HUDEP-2 (cell line): ENCODE measurements around the gene B4GAT1.

ENCODE experiments used
- DNase-seq, 76 experiments: peaks; one replicate each; lab custom pipeline; 2025; ENCODE audit not compliant: unreplicated experiment in 76 of 76; lab: John Stamatoyannopoulos, UW

The B4GAT1 gene

DNA sequence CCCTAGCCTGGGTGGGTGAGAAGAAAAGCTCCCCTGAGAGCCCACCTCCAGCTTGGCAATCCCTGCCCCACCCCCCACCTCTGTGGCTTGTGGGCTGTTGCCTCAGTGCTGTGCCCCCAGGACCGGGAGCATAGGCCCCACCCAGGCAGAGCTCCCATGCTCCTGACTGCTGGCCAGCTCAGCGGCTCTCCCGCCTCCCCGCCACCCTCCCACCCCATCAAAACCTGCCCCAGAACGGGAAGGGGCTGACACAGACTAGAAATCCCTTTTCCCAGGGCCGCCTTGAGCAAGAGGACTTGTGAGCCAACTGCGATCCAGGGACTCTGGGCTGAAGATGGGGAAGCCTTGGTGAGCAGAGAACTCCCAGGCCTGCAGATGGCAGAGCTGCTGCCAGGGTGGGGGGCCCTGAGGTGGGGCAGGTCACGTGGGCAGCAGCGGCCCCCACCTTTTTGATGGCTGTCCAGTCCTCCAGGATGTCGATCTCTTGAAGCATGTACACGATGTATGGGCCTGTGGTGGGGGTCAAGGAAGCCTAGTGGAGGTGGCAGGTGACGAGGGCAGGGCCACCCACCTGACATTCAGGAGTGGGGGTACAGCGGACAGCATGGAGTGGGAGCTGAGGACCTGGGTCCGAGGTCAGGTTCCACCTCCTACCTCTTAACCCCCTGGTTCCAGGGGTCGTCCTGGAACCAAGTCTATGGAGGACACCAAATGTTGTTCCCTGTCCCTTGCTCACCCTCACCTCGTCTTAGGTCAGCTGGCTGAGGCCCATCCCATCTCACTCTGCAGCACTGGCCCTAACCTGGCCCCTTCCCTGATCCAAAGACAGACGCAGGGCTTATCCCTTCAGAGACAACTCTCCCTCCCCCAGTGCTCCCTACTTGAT, 8.9 kb downstream of the B4GAT1 start:
- DNase-seq: no peak

DNA sequence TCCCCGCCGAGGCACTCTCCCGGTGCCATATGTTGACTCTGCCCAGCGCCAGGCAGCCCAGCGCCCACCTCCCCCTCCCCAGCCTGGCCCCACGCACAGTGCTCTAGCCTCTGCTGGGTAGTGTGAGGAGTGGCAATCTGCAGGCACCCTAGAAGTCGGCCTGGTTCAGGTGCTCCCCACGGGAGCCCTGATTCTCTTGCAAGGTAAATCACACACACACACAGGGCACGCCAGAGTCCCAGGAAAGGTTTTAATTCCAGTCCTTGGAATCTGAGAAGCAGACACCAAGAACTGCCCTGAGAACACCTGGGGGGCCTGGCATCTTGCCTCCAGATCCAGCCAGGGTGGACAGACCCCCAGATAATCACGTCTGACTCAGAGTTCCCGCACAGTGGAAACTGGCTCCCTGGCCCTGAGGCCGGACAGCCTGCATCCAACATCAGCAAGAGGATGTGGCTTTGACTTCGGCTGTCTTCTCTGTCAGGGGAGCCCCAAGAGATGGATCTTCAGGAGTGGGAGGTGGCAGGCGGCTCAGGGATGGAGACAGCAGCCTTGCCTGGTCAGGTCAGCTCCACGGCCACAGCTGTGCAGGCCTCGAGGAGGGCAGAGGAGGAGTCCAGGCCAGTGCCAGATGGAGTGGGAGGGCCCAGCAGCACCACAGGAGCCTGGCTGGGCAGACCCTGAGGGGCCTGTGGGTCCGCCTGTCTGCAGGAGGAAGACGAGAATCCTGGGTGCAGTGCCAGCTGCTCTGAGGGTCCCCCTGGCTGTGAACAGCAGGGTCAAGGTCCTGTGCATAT, 10.1 kb downstream of the B4GAT1 start:
- DNase-seq: no peak

DNA sequence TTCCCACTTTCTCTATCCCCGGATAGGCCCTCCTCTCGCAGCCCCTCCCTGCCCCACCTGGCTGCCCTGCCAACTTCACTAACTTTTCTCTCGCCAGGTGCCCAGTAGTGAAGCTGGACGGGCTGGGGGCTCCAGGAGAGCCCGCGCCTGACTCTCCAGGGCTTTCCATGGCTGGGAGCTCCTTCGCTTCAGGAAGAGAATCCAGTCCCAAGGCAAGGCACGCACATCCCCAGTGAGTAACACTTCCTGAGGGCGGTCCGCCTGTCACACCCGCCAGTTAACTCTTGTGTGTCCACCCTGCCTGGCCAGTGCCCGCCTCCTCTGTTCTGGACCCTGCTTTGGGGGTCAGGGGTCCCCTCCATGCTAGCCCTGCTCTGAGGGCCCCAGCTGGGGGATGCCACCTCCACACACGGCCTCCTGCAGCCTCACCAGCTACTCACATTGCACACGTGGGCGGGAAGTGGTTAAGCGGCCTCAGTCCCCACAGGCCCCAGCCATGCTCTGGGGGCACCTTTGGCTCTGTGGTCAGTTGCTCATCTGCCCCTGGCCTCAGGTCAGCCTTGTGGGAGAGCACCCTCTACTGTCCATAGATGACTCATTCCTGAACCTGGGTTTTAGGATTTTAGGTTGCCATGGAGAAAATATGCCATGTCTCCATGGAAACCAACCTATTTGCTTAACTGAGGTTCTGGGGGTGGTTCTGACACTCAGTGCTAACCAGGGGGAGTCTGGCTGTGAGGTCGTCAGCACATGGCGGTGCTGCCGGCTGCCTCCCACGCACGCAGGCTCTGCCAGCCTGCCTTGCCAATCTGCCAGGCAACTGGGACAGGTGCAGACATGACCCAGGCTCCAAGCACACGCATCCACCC, 11.0 kb downstream of the B4GAT1 start, which contains the start of gene RIN1:
TSS of gene RIN1 (minus strand) at position 201 of the 869 bp plus-strand sequence. CDS start at position 169, 32 bp downstream.
- DNase-seq: peak in 8 of 76 experiments; percentile 12 to 46 (median 24)

DNA sequence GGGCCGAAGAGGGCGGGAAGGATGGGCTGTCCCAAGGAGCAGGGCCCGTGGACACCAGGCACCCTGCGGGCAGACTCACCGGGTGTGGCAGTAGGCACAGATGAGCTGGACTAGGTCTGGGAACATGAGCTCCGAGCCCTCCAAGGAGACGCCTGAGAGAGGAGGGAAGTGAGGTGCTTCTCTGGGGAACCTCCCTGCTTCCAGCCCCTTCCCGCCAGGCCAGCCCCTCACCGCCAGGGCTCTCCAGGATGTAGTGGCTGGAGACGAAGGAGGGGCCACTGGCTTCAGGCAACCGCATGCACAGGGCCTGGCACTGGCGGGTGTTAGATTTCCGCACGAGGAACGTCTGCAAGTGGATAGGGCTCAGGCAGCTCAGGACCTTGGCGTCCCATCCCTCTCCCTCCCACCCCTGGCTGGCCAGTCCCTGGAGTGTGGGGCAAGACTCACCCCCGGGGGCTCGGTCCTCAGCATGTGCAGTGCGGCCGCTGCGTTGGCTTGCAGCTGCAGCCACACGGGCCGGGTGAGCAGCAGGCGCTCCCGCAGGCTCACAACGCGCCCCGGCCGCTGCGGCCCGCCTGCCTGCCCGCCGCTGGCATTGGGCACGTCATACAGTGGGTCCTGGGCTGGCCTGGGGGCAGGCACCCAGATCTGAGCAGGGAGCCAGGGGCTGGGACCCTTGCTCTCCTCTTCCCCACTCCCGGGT, 11.7 kb downstream of the B4GAT1 start:
- DNase-seq: no peak

DNA sequence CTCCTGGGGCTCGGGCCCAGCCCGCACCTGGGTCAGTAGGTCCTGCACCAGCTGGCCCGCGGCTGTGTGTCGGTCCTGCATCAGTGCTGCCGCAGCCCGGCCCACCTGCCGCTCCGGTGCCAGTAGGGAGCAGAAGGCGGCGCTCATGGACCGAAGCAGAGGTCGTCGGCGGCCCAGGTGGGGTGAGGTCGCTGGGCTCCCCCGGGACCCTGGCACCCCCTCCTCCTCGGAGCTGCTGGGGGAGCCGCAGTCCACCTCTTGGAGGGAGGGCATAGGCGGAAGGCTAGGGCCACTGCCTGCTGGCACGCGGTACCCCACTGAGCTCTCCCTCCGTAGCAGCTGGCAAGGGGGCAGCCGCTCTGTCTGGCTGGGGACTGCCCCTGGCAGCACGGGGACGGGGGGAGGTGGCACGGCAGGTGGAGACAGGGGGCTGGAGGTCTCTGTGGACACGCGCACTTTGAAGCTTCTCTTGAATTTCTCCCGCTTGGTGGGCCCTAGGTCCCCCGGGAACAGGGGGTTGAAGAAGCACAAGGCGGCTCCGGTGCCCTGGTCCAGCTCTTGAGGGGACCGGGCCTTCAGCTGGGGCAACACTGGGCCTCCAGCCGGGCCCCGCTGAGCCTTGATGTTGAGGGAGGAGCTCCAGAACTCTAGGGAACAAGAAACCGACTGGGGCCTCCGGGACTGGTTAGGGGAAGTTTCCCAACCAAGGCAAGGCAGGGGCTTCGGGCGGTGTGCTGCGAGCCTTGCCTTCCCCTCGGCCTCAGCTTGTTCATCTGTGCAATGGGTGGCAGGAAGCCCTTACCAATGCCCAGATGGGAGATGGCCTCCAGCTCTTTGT, 12.6 kb downstream of the B4GAT1 start:
- no peak for DNase-seq

DNA sequence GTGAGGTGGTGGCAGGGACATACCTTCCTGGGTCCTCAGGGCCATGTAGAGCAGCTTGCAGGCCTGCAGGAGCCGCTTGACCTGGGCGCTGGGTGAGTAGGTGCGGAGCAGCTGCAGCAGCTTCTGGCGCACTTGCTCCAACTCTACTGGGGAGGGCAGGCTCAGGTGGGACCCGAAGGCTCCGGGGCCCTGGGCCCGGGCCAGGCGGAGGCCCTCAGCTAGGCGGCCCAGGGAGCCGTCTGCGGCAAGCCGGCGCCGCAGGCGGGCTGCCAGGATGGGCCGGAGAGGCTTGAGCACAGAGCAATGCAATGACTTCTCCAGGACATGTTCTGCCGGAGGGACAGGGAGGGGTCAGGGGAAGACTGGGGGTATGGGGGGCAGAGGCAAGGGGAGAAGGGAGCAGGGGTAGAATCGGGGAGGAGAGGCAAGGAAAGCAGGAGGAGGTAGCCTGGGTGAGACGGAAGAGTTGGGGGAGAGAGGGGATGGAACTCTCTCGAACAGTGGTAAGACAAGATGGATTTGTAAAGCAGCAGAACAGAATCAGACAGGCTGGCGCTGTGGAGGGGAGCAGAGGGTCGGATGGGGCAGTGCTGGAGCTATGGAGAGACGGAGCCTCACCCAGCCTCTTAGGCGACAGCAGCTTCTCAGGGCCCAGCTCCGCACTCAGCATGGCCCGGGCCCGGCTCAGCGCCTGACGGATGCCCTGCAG, 13.4 kb downstream of the B4GAT1 start:
- no peak for DNase-seq

DNA sequence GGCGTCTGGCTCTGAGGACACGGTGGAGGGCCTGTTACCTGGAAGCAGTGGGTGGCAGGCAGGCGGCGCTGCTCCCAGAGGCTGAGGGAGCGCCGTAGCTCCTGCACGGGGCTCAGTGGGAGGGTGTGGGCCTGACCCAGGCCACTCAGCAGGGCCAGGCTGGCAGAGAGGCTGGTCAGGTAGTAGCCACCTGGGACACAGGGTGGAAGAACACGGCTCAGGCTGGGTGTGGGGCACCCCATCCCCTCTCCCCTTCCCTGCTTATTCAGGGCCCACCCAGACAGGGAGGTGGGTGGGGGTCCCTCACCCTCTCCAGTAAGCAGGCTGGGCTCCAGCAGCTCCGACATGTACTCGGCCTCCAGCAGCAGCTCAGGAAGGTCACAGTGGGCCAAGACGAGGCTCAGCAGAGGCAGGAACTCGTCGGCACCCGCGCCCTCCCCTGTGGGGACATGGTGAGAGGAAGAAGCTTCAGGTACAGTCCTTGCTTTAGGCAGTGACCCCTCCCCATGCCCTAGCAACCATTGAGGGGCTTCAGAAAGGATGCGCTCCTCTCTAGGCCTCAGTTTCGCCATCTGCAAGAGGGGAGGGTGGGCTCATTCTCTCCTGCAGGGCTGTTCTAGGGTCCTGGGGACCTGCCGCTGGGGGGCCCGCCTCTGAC, 14.1 kb downstream of the B4GAT1 start:
- no peak for DNase-seq

DNA sequence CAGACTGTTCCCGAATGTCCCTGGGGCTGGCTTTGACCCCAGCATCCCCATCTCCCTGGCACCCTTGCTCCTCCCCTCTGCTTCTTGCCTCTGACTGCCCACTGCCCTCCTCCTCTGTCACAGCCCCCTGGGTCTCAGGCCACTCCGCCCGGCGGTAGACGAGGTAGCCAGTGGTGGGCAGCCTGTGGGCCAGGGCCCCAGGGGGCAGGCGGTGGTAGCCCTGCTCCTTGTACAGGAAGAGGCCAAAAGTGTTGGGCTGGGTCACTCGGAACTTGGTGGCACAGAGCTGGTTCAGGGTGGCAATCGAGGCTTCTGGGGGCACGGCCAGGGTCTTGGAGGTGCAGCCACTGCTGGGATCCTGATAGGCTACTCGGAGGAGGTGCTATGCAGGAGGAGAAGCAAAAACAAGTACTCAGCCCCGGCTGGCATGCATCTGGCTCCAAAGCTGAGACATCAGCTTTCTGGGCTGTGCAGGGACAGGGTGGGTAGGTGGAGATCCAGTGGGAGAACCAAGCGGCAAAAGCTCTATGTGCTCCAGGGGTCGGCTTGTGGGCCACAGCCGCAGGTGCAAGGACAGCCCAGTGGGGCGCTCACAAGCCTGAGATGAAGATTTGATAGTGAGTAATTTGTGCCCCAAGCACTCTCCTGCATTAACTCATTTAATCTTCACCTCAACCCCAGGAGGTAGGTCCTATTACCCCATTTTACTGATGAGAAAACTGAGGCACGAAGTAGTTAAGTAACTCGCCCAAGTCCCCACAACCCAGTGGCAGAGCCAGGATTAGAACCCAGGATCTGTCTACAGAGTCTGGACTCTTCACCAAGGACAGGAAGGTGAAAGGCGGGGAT, 14.8 kb downstream of the B4GAT1 start:
- DNase-seq: no peak

DNA sequence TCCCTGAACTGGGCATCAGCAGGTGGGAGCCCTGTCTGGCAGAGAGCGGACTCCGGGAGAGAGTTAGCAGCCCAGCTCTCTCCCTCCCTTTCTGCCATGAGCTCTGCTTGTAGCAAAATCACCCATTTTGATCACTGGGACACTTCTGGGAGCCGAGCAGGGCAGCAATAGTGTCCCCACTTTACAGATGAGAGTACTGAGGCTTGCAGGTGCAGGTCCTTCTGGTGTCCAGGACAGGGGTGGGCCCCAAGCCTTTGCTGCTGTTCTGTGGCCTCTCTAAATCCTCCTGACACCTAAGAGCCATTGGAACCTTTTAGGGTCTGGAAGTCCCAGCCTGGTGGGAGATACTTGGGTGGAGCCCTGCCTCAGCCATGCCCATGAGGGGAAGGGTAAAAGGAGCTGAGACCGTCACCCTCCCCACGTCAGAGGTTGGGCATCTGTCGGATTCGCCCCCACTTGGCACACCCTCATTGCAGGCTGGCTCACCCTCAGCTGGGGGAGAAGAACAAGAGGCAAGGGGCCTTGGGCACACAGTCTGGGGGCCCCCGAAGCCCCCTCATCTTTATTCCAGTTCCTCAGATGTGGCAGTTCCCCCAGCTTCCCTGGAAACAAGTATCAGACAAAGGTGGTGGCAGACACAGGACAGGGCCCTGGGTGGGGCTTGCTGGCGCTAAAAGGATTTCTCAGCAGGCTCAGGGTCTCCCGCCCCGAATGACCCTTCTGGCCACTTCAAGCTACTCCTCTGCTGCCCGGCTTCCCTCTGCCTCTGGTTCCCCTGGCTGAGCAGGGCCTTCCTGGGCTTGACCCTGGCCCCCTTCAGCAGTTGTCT, 15.7 kb downstream of the B4GAT1 start:
- DNase-seq: no peak

DNA sequence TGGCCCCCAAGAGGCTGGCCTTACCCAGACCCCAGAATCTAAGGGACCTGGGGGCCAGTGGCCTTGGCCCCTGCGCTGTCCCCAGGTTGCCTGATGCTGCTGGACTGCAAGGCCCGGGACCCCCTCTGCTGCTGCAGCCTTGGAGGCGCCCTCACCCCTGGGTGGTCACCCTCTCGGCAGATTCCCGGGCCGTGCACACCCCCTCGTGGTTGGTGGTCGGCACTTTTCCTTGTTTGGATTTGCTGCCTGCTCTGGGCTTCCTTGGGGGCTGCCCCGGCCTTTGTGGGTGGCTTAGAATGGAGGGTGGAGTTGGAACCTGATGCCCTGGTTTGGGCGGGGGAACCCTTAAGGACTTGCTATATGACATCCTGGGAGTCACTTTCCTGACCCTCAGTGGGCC, 16.5 kb downstream of the B4GAT1 start:
- no peak for DNase-seq

DNA sequence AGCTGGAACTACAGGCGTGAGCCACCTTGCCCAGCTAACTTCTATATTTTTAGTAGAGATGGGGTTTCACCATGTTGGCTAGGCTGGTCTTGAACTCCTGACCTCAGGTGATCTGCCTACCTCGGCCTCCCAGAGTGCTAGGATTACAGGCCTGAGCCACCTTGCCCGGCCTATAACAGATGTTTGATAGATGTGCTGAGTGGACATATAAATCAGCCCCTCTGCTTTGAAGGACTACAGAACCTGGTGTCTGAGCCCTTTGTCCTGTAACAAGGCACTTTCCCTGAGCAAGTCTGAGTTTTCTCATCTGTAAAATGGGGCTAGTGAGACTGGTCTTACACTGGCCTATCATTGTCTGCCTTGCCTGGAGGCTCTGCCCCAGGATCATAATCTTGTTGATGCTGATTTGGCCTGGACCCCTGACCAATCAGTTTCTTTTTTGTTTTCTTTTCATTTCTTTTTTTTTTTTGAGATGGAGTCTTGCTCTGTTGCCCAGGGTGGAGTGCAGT, 18.2 kb downstream of the B4GAT1 start:
- no peak for DNase-seq

DNA sequence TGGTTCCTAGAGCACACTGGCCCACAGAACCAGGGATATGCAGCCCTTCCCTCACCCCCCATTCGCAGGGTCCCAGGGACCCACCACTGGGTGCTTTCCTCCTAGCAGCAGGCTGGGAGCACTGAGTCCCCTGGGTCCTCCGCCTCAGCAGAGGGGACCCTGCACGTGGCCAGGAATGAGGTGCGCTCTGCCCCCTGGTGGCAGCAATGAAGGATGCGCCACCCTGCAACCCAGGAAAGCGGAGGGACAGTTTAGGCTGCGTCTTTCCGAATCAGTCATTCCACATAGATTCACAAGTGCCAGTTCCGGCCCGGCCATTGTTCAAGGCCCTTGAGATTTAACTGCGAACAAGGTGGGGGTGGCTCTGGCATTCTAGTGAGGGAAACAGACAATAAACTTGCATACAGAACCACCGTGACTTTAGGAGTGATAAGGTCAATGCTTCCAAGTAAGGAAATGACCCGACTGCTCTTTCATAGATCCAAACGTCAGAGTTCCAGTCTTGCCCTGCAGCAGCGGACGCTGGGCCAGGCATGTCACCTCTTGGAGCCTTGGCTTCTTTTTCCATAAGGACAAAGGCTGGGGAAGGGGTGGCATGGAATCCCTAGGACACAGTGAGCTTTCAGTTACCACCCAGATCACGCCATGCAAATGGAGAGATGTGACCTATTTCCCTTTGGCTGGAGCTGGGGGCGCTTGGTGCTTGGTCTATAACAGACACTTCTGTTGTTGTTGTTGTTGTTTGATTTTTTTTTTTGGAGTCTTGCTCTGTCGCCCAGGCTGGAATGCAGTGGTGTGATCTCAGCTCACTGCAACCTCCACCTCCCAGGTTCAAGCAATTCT, 18.9 kb downstream of the B4GAT1 start:
- DNase-seq: peak in 73 of 76 experiments; percentile 15 to 79 (median 60)

DNA sequence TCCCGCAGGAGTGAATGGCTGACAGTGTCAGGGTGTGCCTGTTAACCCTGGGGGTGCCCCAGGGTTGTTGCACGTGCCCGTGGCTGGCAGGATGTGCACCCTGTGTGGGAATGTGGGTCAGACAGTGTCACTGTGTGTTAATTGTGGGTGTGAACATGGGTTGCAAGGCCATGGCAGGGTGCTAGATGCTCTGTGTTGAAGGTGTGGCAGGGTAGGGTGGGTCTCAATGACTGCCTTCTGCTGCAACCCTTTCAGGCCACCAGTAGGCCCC, 19.5 kb downstream of the B4GAT1 start:
- DNase-seq: no peak

DNA sequence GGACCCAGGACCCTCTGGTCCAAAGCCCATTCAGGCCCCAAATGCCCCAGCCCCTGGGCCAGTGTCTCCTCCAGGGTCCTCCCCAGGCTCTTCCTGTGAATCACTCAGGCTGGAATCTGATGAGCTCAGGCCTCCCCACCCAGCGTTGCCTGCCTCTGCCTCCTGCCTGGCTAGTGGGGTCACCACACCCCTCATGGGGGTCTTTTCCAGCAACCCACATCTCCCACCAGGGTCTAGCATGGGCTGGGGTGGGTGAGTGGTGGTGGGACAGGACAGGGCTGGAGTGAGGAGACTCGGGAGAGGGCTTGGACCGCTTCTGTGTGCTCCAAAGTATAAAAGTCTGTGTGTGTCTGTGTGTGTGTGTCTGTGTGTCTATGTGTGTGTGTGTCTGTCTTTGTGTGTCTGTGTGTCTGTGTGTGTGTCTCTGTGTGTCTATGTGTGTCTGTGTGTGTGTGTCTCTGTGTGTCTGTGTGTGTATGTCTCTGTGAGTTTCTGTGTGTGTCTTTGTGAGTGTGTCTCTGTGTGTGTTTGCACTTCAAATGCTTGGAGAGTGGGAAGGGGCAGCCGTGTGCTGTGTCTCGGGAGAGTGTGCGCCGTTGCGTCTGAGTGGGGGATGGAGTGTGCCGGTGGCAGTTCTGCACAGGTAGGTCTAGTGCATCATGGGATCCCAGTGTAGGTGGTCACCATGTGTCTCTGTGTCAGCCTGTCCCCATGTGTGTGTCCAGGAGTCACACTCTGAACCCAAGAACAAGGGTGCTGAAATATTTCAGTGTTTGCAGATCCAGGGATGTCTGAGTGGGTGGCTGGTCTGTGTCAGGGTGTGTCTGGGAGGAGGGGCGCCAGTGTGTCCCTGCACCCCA, 20.0 kb downstream of the B4GAT1 start:
- no peak for DNase-seq
